Keratinocyte (primary cell): ENCODE data around the gene OLIG2. TPM values are rescaled to one million over a fixed set of nuclear protein-coding genes. Genes with fewer than 3 reads are reported as not detected.

Source experiments
- DNase-seq: peaks from one replicate; pipeline ENCODE4 v3.0.0-alpha.2; 2011; ENCODE audit warnings: low read depth, missing footprints, low spot score
- FAIRE-seq: peaks from 2 replicates; lab custom pipeline; 2011; peaks lifted over from hg19 to GRCh38; lab: Jason Lieb, UNC
- H2AFZ ChIP-seq: 2 replicates; pipeline ENCODE4 v1.6.0; 2012; ENCODE audit warnings: low read length, control low read depth, inconsistent platforms; ENCODE audit not compliant: control insufficient read depth
- H3K27ac ChIP-seq: 2 replicates; pipeline ENCODE4 v1.5.1; 2011; ENCODE audit warnings: low read length; ENCODE audit not compliant: control insufficient read depth, insufficient read depth
- H3K27me3 ChIP-seq: 3 replicates; pipeline ENCODE4 v1.6.0; 2011; ENCODE audit warnings: low read length; ENCODE audit not compliant: control insufficient read depth, insufficient read depth; ENCODE audit errors: extremely low read depth
- H3K36me3 ChIP-seq, 2 experiments: 2 replicates in 1 of 2; 3 replicates in 1 of 2; pipeline ENCODE4 v1.5.1; 2011; ENCODE audit warnings: low read length in 2 of 2, mild to moderate bottlenecking in 1 of 2; ENCODE audit not compliant: control insufficient read depth in 2 of 2, insufficient read depth in 2 of 2; ENCODE audit errors: extremely low read depth in 1 of 2
- H3K4me1 ChIP-seq: 3 replicates; pipeline ENCODE4 v1.5.1; 2011; ENCODE audit warnings: low read length; ENCODE audit not compliant: control insufficient read depth, insufficient read depth; ENCODE audit errors: extremely low read depth
- H3K4me2 ChIP-seq: 3 replicates; pipeline ENCODE4 v1.6.0; 2011; ENCODE audit warnings: low read depth, low read length; ENCODE audit not compliant: control insufficient read depth, insufficient read depth; ENCODE audit errors: extremely low read depth
- H3K4me3 ChIP-seq, 3 experiments: fragments of 200-600 bp in 1 of 3; sonication (generic) in 1 of 3; 2 replicates in 2 of 3; 3 replicates in 1 of 3; pipeline ENCODE4 v1.5.1; 2011 to 2016; ENCODE audit warnings: low read length in 3 of 3, mild to moderate bottlenecking in 3 of 3, control low read depth in 2 of 3, inconsistent platforms in 1 of 3, low read depth in 1 of 3, mixed read lengths in 1 of 3, mixed run types in 1 of 3, moderate library complexity in 1 of 3; ENCODE audit not compliant: control insufficient read depth in 2 of 3, insufficient read depth in 2 of 3; ENCODE audit errors: extremely low read depth in 1 of 3
- H3K79me2 ChIP-seq: 2 replicates; pipeline ENCODE4 v1.6.0; 2012; ENCODE audit warnings: low read length; ENCODE audit not compliant: control insufficient read depth, insufficient read depth
- H3K9ac ChIP-seq: 3 replicates; pipeline ENCODE4 v1.6.0; 2011; ENCODE audit warnings: low read length; ENCODE audit not compliant: control insufficient read depth, insufficient read depth; ENCODE audit errors: extremely low read depth
- H3K9me1 ChIP-seq: 3 replicates; pipeline ENCODE4 v1.6.0; 2011; ENCODE audit warnings: low read length; ENCODE audit not compliant: control insufficient read depth, insufficient read depth; ENCODE audit errors: extremely low read depth
- H3K9me3 ChIP-seq: 2 replicates; pipeline ENCODE4 v1.5.1; 2012; ENCODE audit warnings: low read depth, low read length; ENCODE audit not compliant: control insufficient read depth
- H4K20me1 ChIP-seq: 3 replicates; pipeline ENCODE4 v1.6.0; 2011; ENCODE audit warnings: low read length; ENCODE audit not compliant: control insufficient read depth, insufficient read depth; ENCODE audit errors: extremely low read depth
- EZH2 ChIP-seq: IDR thresholded peaks from one replicate; pipeline ENCODE4 v1.6.1; 2012; ENCODE audit warnings: inconsistent platforms, mild to moderate bottlenecking, low read length, moderate library complexity
- dilution Hi-C: fragments of 300-500 bp; cut with MboI; formaldehyde crosslinking; loops from one replicate; pipeline ENCODE4 v1.7.0; 2020; ENCODE audit warnings: low sequenced_read_pairs; ENCODE audit not compliant: extremely low pct_ligation_motif_present
- polyA plus RNA-seq, 5 experiments: library from polyadenylated mRNA; depleted of rRNA in 3 of 5; stranded (reverse) in 3 of 5; stranded (forward) in 1 of 5; unstranded in 1 of 5; fragments of >200 nt; gene quantifications; 1 replicate in 1 of 5; 2 replicates in 3 of 5; 3 replicates in 1 of 5; pipeline versions ENCODE4 v1.2.1 to v1.2.3, GENCODE V29; 2011 to 2012; ENCODE audit warnings: missing spikeins in 2 of 5, low read depth in 1 of 5, low replicate concordance in 1 of 5
- TF ChIP-seq, protein P1 (sequence below), 3 experiments: IDR thresholded peaks in 1 of 3; conservative IDR thresholded peaks in 1 of 3; optimal IDR thresholded peaks in 1 of 3; 2 replicates in 2 of 3; 3 replicates in 1 of 3; pipeline versions ENCODE3 to v1.5.1; 2011; ENCODE audit warnings: low read length in 3 of 3, mild to moderate bottlenecking in 3 of 3, moderate library complexity in 2 of 3, control low read depth in 1 of 3, inconsistent platforms in 1 of 3; ENCODE audit not compliant: insufficient read depth in 2 of 3; ENCODE audit errors: extremely low read depth in 1 of 3

Gene OLIG2
- polyA plus RNA-seq, 1 donor (not counting 4 experiments of a cell fraction or from before 2014, with no cell fraction given): not detected

DNA sequence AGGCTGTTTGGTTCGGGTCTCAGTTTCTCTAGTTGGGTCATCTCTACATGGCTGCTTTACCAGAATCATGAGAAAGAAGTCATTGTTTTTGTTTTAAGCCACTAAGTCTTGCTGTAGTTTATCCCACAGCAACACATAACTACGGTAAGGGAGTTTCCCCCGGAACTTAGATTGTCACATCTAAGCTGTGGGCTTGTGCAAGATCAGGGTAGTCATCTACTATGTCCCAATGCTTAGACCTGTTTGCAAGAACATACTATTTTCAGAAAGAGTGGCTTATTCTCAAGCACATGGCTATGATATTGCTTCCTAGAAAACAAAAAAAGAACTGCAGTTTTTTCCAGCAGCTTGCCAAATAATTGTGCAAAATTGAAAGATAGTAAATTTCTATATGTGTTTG, 18.0 kb upstream of the OLIG2 start:
- FAIRE-seq: no peak
- no peak overlapping the region for H3K4me2 ChIP-seq
- H3K4me3 ChIP-seq: no peak overlapping the region
- no peaks in the 10 kb centered on the region for H3K9me1 ChIP-seq
- peaks cover 6% of the 10 kb centered on the region for H3K27me3 ChIP-seq
- no peaks in the 10 kb centered on the region for H3K36me3 ChIP-seq
- TF ChIP-seq, protein P1, sequence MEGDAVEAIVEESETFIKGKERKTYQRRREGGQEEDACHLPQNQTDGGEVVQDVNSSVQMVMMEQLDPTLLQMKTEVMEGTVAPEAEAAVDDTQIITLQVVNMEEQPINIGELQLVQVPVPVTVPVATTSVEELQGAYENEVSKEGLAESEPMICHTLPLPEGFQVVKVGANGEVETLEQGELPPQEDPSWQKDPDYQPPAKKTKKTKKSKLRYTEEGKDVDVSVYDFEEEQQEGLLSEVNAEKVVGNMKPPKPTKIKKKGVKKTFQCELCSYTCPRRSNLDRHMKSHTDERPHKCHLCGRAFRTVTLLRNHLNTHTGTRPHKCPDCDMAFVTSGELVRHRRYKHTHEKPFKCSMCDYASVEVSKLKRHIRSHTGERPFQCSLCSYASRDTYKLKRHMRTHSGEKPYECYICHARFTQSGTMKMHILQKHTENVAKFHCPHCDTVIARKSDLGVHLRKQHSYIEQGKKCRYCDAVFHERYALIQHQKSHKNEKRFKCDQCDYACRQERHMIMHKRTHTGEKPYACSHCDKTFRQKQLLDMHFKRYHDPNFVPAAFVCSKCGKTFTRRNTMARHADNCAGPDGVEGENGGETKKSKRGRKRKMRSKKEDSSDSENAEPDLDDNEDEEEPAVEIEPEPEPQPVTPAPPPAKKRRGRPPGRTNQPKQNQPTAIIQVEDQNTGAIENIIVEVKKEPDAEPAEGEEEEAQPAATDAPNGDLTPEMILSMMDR (optimal IDR thresholded peaks at IDR 0.05 in 1 of 3, IDR thresholded peaks at IDR 0.05 in 1 of 3, conservative IDR thresholded peaks at IDR 0.05 in 1 of 3; ENCODE audit: extremely low read depth in 1 of 3, insufficient read depth in 2 of 3, low read length in 3 of 3): no peak
- no peak for DNase-seq
- H2AFZ ChIP-seq: no peak overlapping the region
- H3K79me2 ChIP-seq: no peaks in the 10 kb centered on the region
- H3K27ac ChIP-seq: no peak overlapping the region
- peaks cover 2% of the 10 kb centered on the region for H3K4me1 ChIP-seq
- dilution Hi-C loops: no loop called here
- no peaks in the 10 kb centered on the region for H4K20me1 ChIP-seq
- no peak overlapping the region for H3K9ac ChIP-seq
- H3K9me3 ChIP-seq: no peaks in the 10 kb centered on the region

DNA sequence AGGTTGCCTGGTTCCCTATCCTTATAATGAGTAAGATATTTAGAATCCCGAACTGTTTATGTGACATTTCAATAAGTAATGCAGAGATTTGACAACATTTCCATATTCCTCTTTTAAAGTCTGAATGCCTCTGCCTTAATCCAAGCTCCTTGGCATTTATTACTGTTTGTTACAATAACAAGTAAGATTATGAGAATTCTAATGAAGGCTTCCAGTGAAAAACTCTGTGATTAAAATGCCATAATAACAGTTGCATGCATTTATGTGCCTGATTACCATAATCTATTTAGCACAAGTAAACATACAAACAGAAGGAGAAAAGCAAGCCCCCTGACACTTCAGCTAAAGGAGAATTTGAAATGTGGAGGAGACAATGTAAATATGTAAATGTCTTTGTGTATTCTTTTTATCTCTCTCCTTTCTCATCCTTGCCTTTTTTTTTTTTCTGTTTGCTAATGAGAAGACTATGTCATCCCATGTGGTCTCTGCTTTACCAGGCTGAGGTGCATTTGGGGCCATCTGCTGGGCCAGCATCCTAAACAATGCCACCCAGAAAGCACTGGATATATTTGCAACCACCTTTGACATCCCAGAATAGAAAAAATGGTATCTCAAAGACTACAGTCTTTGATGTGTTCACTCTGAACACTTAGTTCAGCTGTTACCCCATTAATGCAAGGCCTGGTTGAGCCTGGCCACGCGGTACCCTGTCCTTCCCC, 17.2 kb upstream of the OLIG2 start:
- Histone ChIP-seq H2AFZ (no peak overlapping the region), H3K79me2 (no peaks in the 10 kb centered on the region), H3K27me3 (peaks cover 6% of the 10 kb centered on the region), H3K27ac (no peak overlapping the region), H4K20me1 (no peaks in the 10 kb centered on the region), H3K36me3 (no peaks in the 10 kb centered on the region), H3K4me2 (no peak overlapping the region), H3K4me3 (no peak overlapping the region), H3K4me1 (peaks cover 2% of the 10 kb centered on the region), H3K9me3 (no peaks in the 10 kb centered on the region), H3K9ac (no peak overlapping the region), H3K9me1 (no peaks in the 10 kb centered on the region)
- dilution Hi-C loops: no loop called here
- FAIRE-seq (no peak), DNase-seq (no peak)
- TF ChIP-seq, protein P1 (optimal IDR thresholded peaks at IDR 0.05 in 1 of 3, IDR thresholded peaks at IDR 0.05 in 1 of 3, conservative IDR thresholded peaks at IDR 0.05 in 1 of 3; ENCODE audit: extremely low read depth in 1 of 3, insufficient read depth in 2 of 3, low read length in 3 of 3): no peak
- no peak for TF ChIP-seq EZH2
